ENCODE data around the gene PANK4. TPM values are rescaled to one million over a fixed set of nuclear protein-coding genes. Genes with fewer than 3 reads are reported as not detected.
"Not testable (repeated sequence)": the region's sequence is repeated elsewhere in the genome, so short reads cannot be mapped to it uniquely, and the experiment has no call there.

PANK4 gene
- total and polyA plus RNA-seq, 8 donors: 23.2 to 30.9 (median 28.1) TPM

DNA sequence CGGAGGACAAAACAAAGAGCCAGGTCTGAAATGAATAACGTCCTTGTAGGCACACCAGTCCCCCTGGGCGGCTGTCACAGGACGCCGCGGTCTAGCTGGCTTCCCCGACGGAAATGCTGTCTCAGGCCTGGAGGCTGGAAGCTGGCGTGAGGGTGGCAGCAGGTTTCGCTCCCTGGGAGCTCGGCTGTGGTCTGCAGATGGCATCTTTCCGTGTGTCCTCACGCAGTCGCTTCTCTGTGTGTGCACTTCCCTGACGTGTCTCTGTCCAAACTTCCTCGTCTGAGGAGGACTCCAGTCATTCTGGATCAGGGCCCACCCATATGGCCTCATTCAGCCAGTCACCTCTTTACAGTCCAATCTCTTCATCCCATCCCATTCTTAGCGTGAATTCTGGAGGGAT, 43.9 kb upstream of the PANK4 start:
- Histone ChIP-seq H3K27me3 (no peaks in the 10 kb centered on the region), H3K9me3 (peaks cover 0 to 6% of the 10 kb centered on the region in 2 donors), H3K4me1 (no peaks in the 10 kb centered on the region), H3K36me3 (no peaks in the 10 kb centered on the region), H3K4me3 (no peak overlapping the region), H3K27ac (no peak overlapping the region)
- ATAC-seq: no peak
- DNase-seq: no peak
- intact Hi-C loops (cut with DNase I): no loop called here
- TF ChIP-seq, protein P1, sequence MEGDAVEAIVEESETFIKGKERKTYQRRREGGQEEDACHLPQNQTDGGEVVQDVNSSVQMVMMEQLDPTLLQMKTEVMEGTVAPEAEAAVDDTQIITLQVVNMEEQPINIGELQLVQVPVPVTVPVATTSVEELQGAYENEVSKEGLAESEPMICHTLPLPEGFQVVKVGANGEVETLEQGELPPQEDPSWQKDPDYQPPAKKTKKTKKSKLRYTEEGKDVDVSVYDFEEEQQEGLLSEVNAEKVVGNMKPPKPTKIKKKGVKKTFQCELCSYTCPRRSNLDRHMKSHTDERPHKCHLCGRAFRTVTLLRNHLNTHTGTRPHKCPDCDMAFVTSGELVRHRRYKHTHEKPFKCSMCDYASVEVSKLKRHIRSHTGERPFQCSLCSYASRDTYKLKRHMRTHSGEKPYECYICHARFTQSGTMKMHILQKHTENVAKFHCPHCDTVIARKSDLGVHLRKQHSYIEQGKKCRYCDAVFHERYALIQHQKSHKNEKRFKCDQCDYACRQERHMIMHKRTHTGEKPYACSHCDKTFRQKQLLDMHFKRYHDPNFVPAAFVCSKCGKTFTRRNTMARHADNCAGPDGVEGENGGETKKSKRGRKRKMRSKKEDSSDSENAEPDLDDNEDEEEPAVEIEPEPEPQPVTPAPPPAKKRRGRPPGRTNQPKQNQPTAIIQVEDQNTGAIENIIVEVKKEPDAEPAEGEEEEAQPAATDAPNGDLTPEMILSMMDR (IDR thresholded peaks at IDR 0.05): no peak

DNA sequence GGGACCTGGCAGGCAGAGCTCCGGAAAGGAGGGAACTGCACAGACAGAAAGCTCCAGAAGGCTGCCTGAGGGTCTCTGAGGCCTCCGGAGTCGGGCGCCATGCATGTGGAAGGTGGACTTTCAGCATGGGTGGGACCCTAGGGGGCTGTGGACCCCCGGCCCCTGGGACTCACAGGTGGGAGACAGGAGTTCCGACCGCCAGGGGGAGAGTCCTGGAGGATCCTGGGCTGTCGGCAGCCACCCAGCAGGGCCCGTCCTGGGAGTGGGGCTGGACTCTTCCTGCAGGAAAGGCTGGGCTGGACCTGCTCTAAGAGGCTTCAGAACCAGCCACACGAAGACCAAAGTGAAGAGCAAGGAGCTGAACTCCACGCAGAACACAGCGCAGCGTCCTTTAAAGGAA, 43.3 kb upstream of the PANK4 start:
- H3K9me3 ChIP-seq; ATAC-seq; H3K27me3 ChIP-seq; H3K36me3 ChIP-seq; DNase-seq; H3K4me1 ChIP-seq; H3K4me3 ChIP-seq; intact Hi-C loops (cut with DNase I); H3K27ac ChIP-seq: not testable (repeated sequence)

DNA sequence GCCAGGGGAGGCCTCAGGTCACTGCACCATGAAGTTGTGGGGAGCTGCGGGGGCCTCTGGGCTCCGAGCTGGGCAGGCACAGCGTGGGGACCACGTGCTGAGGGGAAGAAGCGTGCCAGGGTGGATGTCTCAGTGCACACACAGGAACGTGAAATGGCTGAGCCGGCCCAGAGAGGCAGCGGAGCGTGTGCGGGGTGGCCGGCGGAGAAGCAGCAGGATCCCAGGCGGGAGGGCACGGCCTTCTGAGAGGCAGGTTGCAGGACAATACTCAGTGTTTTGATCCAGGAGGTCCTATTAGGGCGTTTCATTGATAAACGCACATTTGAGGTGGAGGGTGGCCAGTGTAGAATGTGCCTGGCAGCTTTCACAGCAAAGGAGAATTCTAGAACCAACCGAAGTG, 42.7 kb upstream of the PANK4 start:
- Histone ChIP-seq H3K27me3 (no peaks in the 10 kb centered on the region), H3K27ac (no peak overlapping the region), H3K4me1 (no peaks in the 10 kb centered on the region), H3K9me3 (peaks cover 0 to 6% of the 10 kb centered on the region in 2 donors), H3K36me3 (peaks cover 0 to under 1% of the 10 kb centered on the region in 2 donors), H3K4me3 (no peak overlapping the region)
- no peak for ATAC-seq
- no peak for DNase-seq
- TF ChIP-seq, protein P1 (IDR thresholded peaks at IDR 0.05): no peak
- intact Hi-C loops (cut with DNase I): no loop called here

DNA sequence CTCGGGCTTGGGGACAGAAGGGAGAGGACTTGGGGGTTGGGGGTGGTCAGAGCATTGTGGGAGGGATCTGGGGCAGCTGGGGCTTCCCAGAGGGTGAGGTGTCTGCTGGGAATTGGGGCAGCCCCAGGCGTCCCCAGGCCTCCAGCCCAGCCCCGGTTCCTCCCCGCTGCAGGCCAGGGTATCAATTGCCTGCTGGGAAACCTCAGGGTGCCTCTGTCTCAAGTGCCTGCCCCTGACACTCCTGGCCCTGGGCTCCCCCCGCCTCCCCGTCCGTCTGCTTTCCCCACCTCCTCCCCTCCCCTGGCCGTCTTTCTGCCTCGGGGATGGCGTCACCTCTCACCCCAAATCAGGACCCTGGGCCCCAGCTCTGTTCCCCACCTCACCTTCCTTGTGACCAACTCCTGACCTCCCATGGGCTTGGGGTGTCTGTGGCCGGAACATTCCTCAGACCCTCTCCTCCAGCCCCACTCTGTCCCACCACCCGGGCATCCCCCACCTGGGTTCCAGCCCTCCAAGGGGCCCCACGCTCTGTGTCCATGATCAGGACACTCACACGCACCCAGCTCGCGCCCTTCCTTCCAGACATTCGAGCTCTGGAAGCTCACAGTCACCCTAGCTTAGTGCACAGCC, 41.9 kb upstream of the PANK4 start:
- H3K4me3 ChIP-seq; H3K9me3 ChIP-seq; ATAC-seq; DNase-seq; H3K27ac ChIP-seq; H3K4me1 ChIP-seq; intact Hi-C loops (cut with DNase I); H3K27me3 ChIP-seq; H3K36me3 ChIP-seq: not testable (repeated sequence)

DNA sequence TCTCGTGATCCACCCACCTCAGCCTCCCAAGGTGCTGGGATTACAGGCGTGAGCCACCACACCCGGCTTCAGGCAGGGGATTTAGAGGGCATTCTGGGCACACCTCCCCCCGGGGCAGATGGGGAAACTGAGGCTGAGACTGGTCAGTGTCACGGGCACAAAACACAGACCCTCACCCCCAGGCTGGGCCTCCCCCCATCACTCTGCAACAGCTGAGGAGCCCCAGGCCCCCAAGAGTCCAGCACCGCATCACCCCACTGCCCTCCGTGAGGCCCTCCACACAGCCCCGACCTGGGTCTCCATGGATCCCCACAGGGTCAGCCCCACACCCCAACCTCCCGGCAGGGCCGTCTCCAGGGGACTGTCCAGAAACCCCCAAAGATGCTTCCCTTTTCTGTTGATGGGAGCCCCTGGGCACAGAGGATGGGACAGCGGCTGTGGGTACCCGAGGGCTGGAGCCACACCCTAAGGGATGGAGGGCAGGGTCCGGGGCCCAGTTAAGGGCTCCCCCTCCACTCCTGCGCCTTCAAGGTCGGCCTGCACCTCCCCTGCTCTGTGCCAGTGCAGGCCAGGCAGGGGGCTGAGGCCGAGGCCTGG, 40.8 kb upstream of the PANK4 start:
- TF ChIP-seq, protein P1 (IDR thresholded peaks at IDR 0.05): no peak

DNA sequence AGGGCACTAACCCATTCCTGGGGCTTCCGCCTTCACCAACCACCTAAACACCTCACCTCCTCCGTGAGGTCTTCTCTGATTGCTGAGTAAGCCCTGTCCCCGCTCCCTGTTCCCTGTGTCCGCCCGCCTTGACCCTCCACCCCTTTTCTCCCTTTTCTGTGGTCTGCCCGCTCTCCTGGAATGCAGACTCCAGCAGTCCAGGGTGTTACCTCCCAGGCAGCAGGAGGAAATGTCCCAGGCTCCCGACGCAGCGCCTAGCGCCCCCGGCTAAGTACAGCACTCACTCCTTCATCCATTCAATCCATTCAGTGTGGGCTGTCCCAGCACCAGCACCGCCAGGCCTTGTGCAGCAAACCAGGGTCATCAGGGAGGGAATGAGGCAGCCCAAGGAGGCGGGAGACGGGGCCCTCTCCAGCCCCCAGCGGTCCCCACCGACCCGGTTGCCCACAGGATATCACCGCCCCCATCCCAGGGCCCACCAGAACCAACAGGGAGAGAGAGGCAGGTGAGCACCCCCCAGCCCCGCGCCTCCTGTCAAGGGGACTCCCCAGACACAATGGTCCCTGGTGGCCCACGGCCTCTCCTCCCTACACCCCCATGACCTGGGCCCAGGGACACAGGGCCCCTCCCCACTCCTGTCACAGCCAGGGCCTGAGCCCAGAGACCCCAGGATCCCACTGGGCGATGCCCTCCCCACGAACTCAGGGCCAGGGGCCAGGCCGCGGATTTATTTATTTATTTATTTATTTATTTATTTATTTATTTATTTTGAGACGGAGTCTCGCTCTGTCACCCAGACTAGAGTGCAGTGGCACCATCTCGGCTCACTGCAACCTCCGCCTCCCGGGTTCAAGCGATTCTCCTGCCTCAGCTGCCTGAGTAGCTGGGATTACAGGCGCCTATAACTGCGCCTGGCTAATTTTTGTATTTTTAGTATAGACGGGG, 40.0 kb upstream of the PANK4 start:
- Histone ChIP-seq H3K4me1 (no peaks in the 10 kb centered on the region), H3K36me3 (peaks cover 0 to 28% of the 10 kb centered on the region in 2 donors), H3K27ac (no peak overlapping the region), H3K4me3 (no peak overlapping the region), H3K27me3 (no peaks in the 10 kb centered on the region), H3K9me3 (no peaks in the 10 kb centered on the region)
- DNase-seq (peak in 1 of 4 donors; percentile 72), ATAC-seq (no peak)
- intact Hi-C loops (cut with DNase I): no loop called here
- TF ChIP-seq, protein P1 (IDR thresholded peaks at IDR 0.05): no peak

More for the DNA sequence above, 40.8 kb upstream of the PANK4 start:
- DNase-seq (peak in 1 of 4 donors; percentile 76), ATAC-seq (no peak)
- Histone ChIP-seq H3K9me3 (no peaks in the 10 kb centered on the region), H3K36me3 (peaks cover 0 to 19% of the 10 kb centered on the region in 2 donors), H3K4me3 (no peak overlapping the region), H3K27me3 (no peaks in the 10 kb centered on the region), H3K4me1 (no peaks in the 10 kb centered on the region), H3K27ac (no peak overlapping the region)
- intact Hi-C loops (cut with DNase I): no loop called here
